ENCODE data around the gene TUBB4A.

DNA sequence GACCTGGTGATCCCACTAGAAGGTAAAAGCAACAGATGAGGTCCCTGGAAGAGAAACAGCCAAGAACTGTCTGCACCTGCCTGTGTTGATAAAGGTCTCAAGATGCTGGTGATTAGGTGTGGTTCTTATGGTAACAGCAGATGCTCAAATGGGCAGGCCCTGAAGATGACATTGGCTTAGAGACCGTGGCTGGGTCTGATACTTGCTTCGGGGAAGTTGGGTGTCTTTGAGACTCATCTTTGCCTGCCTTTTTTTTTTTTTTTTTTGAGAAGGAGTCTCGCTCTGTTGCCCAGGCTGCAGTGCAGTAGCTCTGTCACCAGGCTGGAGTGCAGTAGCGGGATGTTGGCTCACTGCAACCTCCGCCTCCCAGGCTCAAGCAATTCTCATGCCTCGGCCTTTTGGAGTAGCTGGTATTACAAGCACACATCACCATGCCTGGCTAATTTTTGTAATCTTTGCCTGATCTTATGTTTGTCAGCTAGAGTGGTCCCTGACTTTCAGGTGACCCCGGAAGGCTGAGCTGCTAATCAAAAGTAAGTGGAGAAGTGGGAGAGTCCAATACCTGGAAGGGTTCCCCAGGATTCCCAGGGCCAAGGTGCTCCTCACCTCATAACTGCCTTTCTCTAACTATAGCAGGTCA is 50.4 kb downstream of the TUBB4A start:
- TF ChIP-seq CTCF (conservative IDR thresholded peaks at IDR 0.05; ENCODE audit: low read length), result no peak
- no peak for TF ChIP-seq EZH2phosphoT487 (IDR thresholded peaks at IDR 0.05; ENCODE audit: borderline replicate concordance, low read depth, low read length)
